Suppressor macrophage (primary cell): ENCODE results near the gene PAQR7.
A peak's percentile ranks its signal among the peaks of the same experiment; 100 is the strongest.

Experiments used
- DNase-seq, 4 experiments: peaks; one replicate each; pipeline ENCODE4 v3.0.0-alpha.2; 2020 to 2022

The PAQR7 gene

GRCh38 chr1:25902462-25902861 lies 27.0 kb upstream of the PAQR7 start:
- DNase-seq, result no peak

- DNase-seq, result no peak
Measured at GRCh38 chr1:25900219-25900618, 24.7 kb upstream of the PAQR7 start.

- DNase-seq, result no peak
Measured at GRCh38 chr1:25899792-25900191, 24.3 kb upstream of the PAQR7 start.

GRCh38 chr1:25898223-25899015 lies 22.9 kb upstream of the PAQR7 start:
- DNase-seq, result no peak

GRCh38 chr1:25897754-25898153 lies 22.2 kb upstream of the PAQR7 start:
- peak in 1 of 4 experiments; percentile 34 for DNase-seq

GRCh38 chr1:25896266-25896665 lies 20.8 kb upstream of the PAQR7 start:
- peak in 2 of 4 experiments; percentile 18 to 31 for DNase-seq

- peak; percentile 94 to 97 (median 96) for DNase-seq
Measured at GRCh38 chr1:25895365-25895990, 20.0 kb upstream of the PAQR7 start.

GRCh38 chr1:25893116-25893515 lies 17.6 kb upstream of the PAQR7 start:
- no peak for DNase-seq

- DNase-seq, result no peak
Measured at GRCh38 chr1:25891606-25892005, 16.1 kb upstream of the PAQR7 start.

GRCh38 chr1:25890239-25891034 lies 14.9 kb upstream of the PAQR7 start:
- no peak for DNase-seq

- no peak for DNase-seq
Measured at GRCh38 chr1:25889470-25889869, 14.0 kb upstream of the PAQR7 start.

- no peak for DNase-seq
Measured at GRCh38 chr1:25888426-25888987, 13.0 kb upstream of the PAQR7 start.

- no peak for DNase-seq
Measured at GRCh38 chr1:25885602-25886001, 10.1 kb upstream of the PAQR7 start.

GRCh38 chr1:25881266-25881665 lies 5.8 kb upstream of the PAQR7 start:
- no peak for DNase-seq

- DNase-seq, result no peak
Measured at GRCh38 chr1:25880518-25880917, 5.0 kb upstream of the PAQR7 start.

- no peak for DNase-seq
Measured at GRCh38 chr1:25879675-25880074, 4.2 kb upstream of the PAQR7 start.

- no peak for DNase-seq
Measured at GRCh38 chr1:25878690-25879089, 3.2 kb upstream of the PAQR7 start.

GRCh38 chr1:25877155-25877554 lies 1.6 kb upstream of the PAQR7 start:
- no peak for DNase-seq

GRCh38 chr1:25876693-25877077 lies 1.2 kb upstream of the PAQR7 start:
- DNase-seq, result no peak

GRCh38 chr1:25875856-25876692 lies 566 bp upstream of the PAQR7 start:
- no peak for DNase-seq

GRCh38 chr1:25874635-25875153 lies 814 bp downstream of the PAQR7 start:
- DNase-seq, result no peak

- DNase-seq, result no peak
Measured at GRCh38 chr1:25874209-25874608, 1.3 kb downstream of the PAQR7 start.
